ENCODE data around the gene CHURC1. TPM values are rescaled to one million over a fixed set of nuclear protein-coding genes. Genes with fewer than 3 reads are reported as not detected.

Gene CHURC1
- total and polyA plus RNA-seq, 2 experiments from 2014 or later = 42.0 to 218 TPM

DNA sequence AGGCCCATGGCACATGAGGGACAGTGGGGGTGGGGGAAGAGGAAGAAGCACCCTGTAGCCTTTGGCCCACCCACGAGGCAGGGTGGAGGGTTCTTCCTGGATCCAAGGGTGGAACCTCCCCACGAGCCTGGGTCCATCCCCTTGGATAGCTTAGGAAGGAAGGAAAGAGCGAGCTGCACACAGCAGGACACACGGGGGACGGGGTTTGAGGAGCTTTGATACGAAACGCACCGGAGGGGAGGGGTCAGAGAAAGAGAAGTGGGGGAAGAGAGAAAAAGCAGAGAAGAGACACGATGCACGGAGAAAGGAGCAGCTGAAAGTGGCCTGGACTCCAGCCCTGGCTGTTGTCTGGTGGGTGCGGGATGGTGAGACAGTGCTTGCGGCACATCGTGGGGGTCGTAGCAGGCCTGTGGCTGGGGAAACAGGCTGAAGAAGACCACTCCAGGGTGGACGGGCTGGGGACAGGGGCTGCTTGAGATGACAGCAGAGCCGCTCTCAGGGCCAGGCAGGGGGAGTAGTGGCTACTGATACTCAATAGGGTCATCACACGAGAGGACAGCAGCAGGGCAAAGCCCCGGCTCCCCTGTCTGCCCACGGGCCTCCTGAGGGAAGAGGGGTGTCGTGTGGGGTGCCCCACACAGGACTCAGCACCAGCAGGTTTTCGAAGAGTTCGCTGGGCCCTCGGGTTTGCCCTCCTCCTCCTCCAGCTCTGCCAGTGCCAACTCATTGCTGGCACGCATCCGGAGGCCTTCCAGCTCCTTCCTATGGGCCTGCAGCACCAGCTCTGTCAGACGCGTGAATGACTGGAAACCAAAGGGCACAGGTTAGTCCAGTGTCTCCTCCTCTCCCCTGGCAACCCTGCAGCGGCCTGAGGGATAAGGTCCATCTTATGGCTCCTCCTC is 33.7 kb downstream of the CHURC1 start (continued):
- TF ChIP-seq ZNF462 (CRISPR knock-in tag; IDR thresholded peaks at IDR 0.05) = no peak

GRCh38 chr14:64948612-64949210 is 34.5 kb downstream of the CHURC1 start:
- Histone ChIP-seq H3K9me2 (ENCODE audit: insufficient read depth) (no peaks in the 10 kb centered on the region), H4K20me1 (replicated peaks; ENCODE audit: insufficient read depth) (no peaks in the 10 kb centered on the region), H2AFZ (no peak overlapping the region), H3K27ac (ENCODE audit: low read depth) (no peak overlapping the region), H3F3A (replicated peaks; ENCODE audit: low read depth) (no peaks in the 10 kb centered on the region), H3K27me3 (ENCODE audit: insufficient read depth) (no peaks in the 10 kb centered on the region), H3K4me1 (ENCODE audit: insufficient read depth) (peaks cover 5% of the 10 kb centered on the region), H3K36me3 (ENCODE audit: insufficient read depth) (peaks cover 5% of the 10 kb centered on the region; the same call in 1 of the 2 replicates), H3K4me3 (no peak overlapping the region), H3K79me2 (replicated peaks; ENCODE audit: insufficient read depth) (no peaks in the 10 kb centered on the region), H3K4me2 (no peak overlapping the region)
- Mint-ChIP-seq H3K4me1 (peaks cover 16% of the 10 kb centered on the region), H3K27me3 (ENCODE audit: insufficient read depth, low read depth, poor library complexity) (peaks cover 2% of the 10 kb centered on the region), H3K36me3 (ENCODE audit: low read depth) (peaks cover 30% of the 10 kb centered on the region), H3K4me3 (no peak overlapping the region), H3K9me3 (no peaks in the 10 kb centered on the region), H3K27ac (no peak overlapping the region)
- TF ChIP-seq ZNF331 (CRISPR knock-in tag; IDR thresholded peaks at IDR 0.05; ENCODE audit: low read depth) (no peak), EZH2phosphoT487 (IDR thresholded peaks at IDR 0.05; ENCODE audit: unreplicated experiment) (no peak)
- TF ChIP-seq, protein P1, sequence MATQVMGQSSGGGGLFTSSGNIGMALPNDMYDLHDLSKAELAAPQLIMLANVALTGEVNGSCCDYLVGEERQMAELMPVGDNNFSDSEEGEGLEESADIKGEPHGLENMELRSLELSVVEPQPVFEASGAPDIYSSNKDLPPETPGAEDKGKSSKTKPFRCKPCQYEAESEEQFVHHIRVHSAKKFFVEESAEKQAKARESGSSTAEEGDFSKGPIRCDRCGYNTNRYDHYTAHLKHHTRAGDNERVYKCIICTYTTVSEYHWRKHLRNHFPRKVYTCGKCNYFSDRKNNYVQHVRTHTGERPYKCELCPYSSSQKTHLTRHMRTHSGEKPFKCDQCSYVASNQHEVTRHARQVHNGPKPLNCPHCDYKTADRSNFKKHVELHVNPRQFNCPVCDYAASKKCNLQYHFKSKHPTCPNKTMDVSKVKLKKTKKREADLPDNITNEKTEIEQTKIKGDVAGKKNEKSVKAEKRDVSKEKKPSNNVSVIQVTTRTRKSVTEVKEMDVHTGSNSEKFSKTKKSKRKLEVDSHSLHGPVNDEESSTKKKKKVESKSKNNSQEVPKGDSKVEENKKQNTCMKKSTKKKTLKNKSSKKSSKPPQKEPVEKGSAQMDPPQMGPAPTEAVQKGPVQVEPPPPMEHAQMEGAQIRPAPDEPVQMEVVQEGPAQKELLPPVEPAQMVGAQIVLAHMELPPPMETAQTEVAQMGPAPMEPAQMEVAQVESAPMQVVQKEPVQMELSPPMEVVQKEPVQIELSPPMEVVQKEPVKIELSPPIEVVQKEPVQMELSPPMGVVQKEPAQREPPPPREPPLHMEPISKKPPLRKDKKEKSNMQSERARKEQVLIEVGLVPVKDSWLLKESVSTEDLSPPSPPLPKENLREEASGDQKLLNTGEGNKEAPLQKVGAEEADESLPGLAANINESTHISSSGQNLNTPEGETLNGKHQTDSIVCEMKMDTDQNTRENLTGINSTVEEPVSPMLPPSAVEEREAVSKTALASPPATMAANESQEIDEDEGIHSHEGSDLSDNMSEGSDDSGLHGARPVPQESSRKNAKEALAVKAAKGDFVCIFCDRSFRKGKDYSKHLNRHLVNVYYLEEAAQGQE (IDR thresholded peaks at IDR 0.05; ENCODE audit: unreplicated experiment) = no peak
- DNase-seq (ENCODE audit: low spot score) (no peak), ATAC-seq (no peak)
